Measurements from ENCODE around the gene QRICH2. TPM values are rescaled to one million over a fixed set of nuclear protein-coding genes. Genes with fewer than 3 reads are reported as not detected.
A peak's percentile ranks its signal among the peaks of the same experiment; 100 is the strongest.

QRICH2 gene
- total and polyA plus RNA-seq, 9 of the 15 experiments (the other 6 are each of a cell fraction or from before 2014, with no cell fraction given): 0.03 to 1.6 (median 0.81) TPM

DNA sequence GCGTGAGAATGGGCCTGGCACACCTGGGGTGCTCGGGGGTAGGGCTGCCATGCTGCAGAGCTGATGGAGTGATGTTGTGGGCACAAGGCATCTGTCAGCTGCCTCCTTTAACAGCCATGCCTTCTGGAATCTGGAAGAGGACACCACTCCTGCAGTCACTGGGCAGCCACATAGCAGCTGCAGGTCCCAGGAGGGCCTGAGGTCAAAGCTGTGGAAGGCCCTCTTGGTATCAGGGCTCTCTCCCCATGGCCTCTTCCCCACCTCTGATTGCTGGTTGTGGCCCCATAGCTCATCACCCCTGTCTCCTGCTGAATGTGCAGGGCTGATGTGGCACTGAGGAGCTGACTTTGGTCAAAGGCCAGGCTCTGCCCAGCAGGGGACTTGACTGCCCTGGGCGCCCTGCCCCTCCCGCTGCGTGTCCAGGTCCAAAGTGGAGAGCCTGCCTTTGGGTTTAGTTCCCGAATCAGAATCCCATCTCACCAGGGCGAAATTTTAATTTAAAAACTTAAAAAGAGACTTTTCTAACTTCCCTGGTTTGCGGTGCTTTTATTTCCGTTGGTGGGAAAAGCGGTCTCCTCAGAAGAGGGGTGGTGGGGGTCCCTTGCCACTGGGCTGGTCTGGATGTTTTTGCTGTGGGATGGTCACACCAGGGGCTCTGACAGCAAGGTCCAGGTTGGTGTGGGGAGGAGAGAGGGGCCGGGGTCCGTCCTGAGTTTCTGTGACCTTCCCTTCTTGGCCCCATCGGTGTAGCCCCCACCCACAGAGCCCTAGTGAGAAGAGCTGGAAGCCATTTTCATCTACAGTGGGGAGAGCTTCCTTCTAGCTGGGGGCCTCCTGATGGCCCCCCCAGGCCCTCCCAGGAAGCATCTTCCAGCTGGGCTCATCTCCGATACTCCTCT lies 37.1 kb downstream of the QRICH2 start (continued):
- peak; percentile 89; the same call in 1 of the 2 replicates for TF ChIP-seq ZBTB49 (CRISPR knock-in tag; IDR thresholded peaks at IDR 0.05; ENCODE audit: borderline replicate concordance)
- TF ChIP-seq RFX7 (CRISPR knock-in tag; IDR thresholded peaks at IDR 0.05): no peak
- no peak for TF ChIP-seq HNRNPK (IDR thresholded peaks at IDR 0.05; ENCODE audit: low read depth, low read length, poor library complexity, severe bottlenecking)
- no peak for TF ChIP-seq GATAD2A (IDR thresholded peaks at IDR 0.05)
- TF ChIP-seq CSDE1 (IDR thresholded peaks at IDR 0.05): no peak
- TF ChIP-seq TEAD2 (tag; IDR thresholded peaks at IDR 0.05): no peak
- no peak for TF ChIP-seq E2F8 (IDR thresholded peaks at IDR 0.05; ENCODE audit: low read depth, partially characterized antibody)
- no peak for TF ChIP-seq TAL1 (IDR thresholded peaks at IDR 0.05)
- no peak for TF ChIP-seq CEBPZ (IDR thresholded peaks at IDR 0.05; ENCODE audit: borderline replicate concordance, low read depth, low read length)
- TF ChIP-seq DNMT1 (IDR thresholded peaks at IDR 0.05): no peak
- TF ChIP-seq CBX5 (IDR thresholded peaks at IDR 0.05; ENCODE audit: borderline replicate concordance, low read depth): no peak
- TF ChIP-seq NR3C1 (CRISPR knock-in tag; IDR thresholded peaks at IDR 0.05): no peak

Data from K562 (cell line).